HG02759 (cell line): ENCODE data around the gene ZNF628.

Experiments used
- ATAC-seq: cut with Tn5 transposase; IDR thresholded peaks from one replicate; pipeline ENCODE4 v1.9.1; 2021; ENCODE audit warnings: mild to moderate bottlenecking, moderate library complexity; ENCODE audit not compliant: unreplicated experiment

ZNF628 gene

GRCh38 chr19:55464662-55465054 lies 11.8 kb upstream of the ZNF628 start, which contains the start of gene C19orf85:
Gene C19orf85, minus strand, starts transcription at chr19:55464751. Its CDS starts 197 bp downstream, at chr19:55464554.
- ATAC-seq: no peak

- ATAC-seq: no peak
These were observed 10.8 kb upstream of the ZNF628 start for GRCh38 chr19:55465460-55466240.

- ATAC-seq: no peak
These were observed 10.2 kb upstream of the ZNF628 start for GRCh38 chr19:55466241-55466614.

- peak; percentile 74 for ATAC-seq
These were observed 9.0 kb upstream of the ZNF628 start for GRCh38 chr19:55467236-55468053.

- no peak for ATAC-seq
These were observed 8.4 kb upstream of the ZNF628 start for GRCh38 chr19:55468054-55468393.

GRCh38 chr19:55471266-55471665 lies 5.2 kb upstream of the ZNF628 start:
- ATAC-seq: no peak

- no peak for ATAC-seq
These were observed 4.0 kb upstream of the ZNF628 start for GRCh38 chr19:55472463-55472862.

GRCh38 chr19:55473225-55474012 lies 3.0 kb upstream of the ZNF628 start:
- ATAC-seq: no peak

- no peak for ATAC-seq
These were observed 1.9 kb upstream of the ZNF628 start for GRCh38 chr19:55474269-55475265.

GRCh38 chr19:55477905-55478304 lies 1.5 kb downstream of the ZNF628 start:
- ATAC-seq: no peak

- no peak for ATAC-seq
These were observed 1.9 kb downstream of the ZNF628 start for GRCh38 chr19:55478364-55478763.

- no peak for ATAC-seq
These were observed 2.6 kb downstream of the ZNF628 start for GRCh38 chr19:55479045-55479444.

GRCh38 chr19:55479451-55480230 lies 3.2 kb downstream of the ZNF628 start:
- no peak for ATAC-seq

- ATAC-seq: no peak
These were observed 4.9 kb downstream of the ZNF628 start for GRCh38 chr19:55481148-55481793.

- no peak for ATAC-seq
These were observed 5.4 kb downstream of the ZNF628 start for GRCh38 chr19:55481794-55482155.

- ATAC-seq: no peak
These were observed 5.9 kb downstream of the ZNF628 start for GRCh38 chr19:55482156-55482961.

GRCh38 chr19:55482967-55483705 lies 6.7 kb downstream of the ZNF628 start:
- ATAC-seq: no peak
